Measurements from ENCODE around the gene GYPB.
"Not testable (repeated sequence)": the region's sequence is repeated elsewhere in the genome, so short reads cannot be mapped to it uniquely, and the experiment has no call there.

DNA sequence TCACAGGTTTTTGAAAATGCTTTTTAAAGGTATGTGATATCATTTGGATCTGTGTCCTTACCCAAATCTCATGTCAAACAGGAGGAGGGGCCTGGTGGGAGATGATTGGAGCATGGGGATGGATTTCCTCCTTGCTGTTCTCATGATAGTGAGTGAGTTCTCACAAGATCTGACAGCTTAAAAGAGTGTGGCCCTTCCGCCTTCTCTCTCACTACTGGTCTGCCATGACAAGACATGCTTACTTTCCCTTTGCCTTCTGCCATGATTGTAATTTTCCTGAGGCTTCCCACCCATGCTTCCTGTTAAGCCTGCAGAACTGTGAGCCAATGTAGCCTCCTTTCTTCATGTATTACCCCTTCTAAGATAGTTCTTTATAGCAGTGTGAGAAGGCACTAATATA lies 32.3 kb upstream of the GYPB start:
- TF ChIP-seq, protein P1, sequence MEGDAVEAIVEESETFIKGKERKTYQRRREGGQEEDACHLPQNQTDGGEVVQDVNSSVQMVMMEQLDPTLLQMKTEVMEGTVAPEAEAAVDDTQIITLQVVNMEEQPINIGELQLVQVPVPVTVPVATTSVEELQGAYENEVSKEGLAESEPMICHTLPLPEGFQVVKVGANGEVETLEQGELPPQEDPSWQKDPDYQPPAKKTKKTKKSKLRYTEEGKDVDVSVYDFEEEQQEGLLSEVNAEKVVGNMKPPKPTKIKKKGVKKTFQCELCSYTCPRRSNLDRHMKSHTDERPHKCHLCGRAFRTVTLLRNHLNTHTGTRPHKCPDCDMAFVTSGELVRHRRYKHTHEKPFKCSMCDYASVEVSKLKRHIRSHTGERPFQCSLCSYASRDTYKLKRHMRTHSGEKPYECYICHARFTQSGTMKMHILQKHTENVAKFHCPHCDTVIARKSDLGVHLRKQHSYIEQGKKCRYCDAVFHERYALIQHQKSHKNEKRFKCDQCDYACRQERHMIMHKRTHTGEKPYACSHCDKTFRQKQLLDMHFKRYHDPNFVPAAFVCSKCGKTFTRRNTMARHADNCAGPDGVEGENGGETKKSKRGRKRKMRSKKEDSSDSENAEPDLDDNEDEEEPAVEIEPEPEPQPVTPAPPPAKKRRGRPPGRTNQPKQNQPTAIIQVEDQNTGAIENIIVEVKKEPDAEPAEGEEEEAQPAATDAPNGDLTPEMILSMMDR (IDR thresholded peaks at IDR 0.05; ENCODE audit: poor library complexity), result not testable (repeated sequence)
- TF ChIP-seq EZH2 (IDR thresholded peaks at IDR 0.05; ENCODE audit: borderline replicate concordance); EZH2phosphoT487 (IDR thresholded peaks at IDR 0.05; ENCODE audit: low read depth, severe bottlenecking, unreplicated experiment): not testable (repeated sequence)

All from hepatocyte (in vitro differentiated cells).